ENCODE measurements around the gene IL20RA.
"Not testable (repeated sequence)": the region's sequence is repeated elsewhere in the genome, so short reads cannot be mapped to it uniquely, and the experiment has no call there.

IL20RA gene

GRCh38 chr6:136969433-136969832, 75.3 kb downstream of the IL20RA start:
- DNase-seq (ENCODE audit: low spot score), result no peak

GRCh38 chr6:136968837-136969236, 75.9 kb downstream of the IL20RA start:
- DNase-seq (ENCODE audit: low spot score), result no peak

GRCh38 chr6:136967876-136968752, 76.7 kb downstream of the IL20RA start:
- DNase-seq (ENCODE audit: low spot score), result peak; percentile 64

- no peak for DNase-seq (ENCODE audit: low spot score)
Measured at GRCh38 chr6:136964398-136964797, 80.4 kb downstream of the IL20RA start.

- DNase-seq (ENCODE audit: low spot score), result no peak
Measured at GRCh38 chr6:136963259-136963658, 81.5 kb downstream of the IL20RA start.

- DNase-seq (ENCODE audit: low spot score), result no peak
Measured at GRCh38 chr6:136962661-136963060, 82.1 kb downstream of the IL20RA start.

- DNase-seq (ENCODE audit: low spot score), result no peak
Measured at GRCh38 chr6:136961848-136962247, 82.9 kb downstream of the IL20RA start.

- no peak for DNase-seq (ENCODE audit: low spot score)
Measured at GRCh38 chr6:136960781-136961180, 84.0 kb downstream of the IL20RA start.

GRCh38 chr6:136959935-136960334, 84.8 kb downstream of the IL20RA start:
- not testable (repeated sequence) for DNase-seq (ENCODE audit: low spot score)

- no peak for DNase-seq (ENCODE audit: low spot score)
Measured at GRCh38 chr6:136959471-136959891, 85.3 kb downstream of the IL20RA start.

GRCh38 chr6:136958168-136958567, 86.6 kb downstream of the IL20RA start:
- no peak for DNase-seq (ENCODE audit: low spot score)

GRCh38 chr6:136956590-136957544, 87.9 kb downstream of the IL20RA start:
- no peak for DNase-seq (ENCODE audit: low spot score)

- DNase-seq (ENCODE audit: low spot score), result no peak
Measured at GRCh38 chr6:136955123-136955522, 89.6 kb downstream of the IL20RA start.

GRCh38 chr6:136952714-136953260, 92.0 kb downstream of the IL20RA start:
- DNase-seq (ENCODE audit: low spot score), result no peak

- DNase-seq (ENCODE audit: low spot score), result no peak
Measured at GRCh38 chr6:136950436-136951126, 94.2 kb downstream of the IL20RA start.

Measured in CD4-positive, alpha-beta T cell treated with Interleukin-2 at 100 ng/mL for 4 hours (primary cell).